HTR-8/SVneo (cell line): ENCODE measurements around the gene HNRNPU.

Experiments used
- DNase-seq: peaks from one replicate; pipeline ENCODE4 v3.0.0; 2011; ENCODE audit warnings: low spot score, mixed read lengths; ENCODE audit not compliant: insufficient read length
- FAIRE-seq: peaks from 2 replicates; lab custom pipeline; 2011; peaks lifted over from hg19 to GRCh38; lab: Jason Lieb, UNC

HNRNPU gene

DNA sequence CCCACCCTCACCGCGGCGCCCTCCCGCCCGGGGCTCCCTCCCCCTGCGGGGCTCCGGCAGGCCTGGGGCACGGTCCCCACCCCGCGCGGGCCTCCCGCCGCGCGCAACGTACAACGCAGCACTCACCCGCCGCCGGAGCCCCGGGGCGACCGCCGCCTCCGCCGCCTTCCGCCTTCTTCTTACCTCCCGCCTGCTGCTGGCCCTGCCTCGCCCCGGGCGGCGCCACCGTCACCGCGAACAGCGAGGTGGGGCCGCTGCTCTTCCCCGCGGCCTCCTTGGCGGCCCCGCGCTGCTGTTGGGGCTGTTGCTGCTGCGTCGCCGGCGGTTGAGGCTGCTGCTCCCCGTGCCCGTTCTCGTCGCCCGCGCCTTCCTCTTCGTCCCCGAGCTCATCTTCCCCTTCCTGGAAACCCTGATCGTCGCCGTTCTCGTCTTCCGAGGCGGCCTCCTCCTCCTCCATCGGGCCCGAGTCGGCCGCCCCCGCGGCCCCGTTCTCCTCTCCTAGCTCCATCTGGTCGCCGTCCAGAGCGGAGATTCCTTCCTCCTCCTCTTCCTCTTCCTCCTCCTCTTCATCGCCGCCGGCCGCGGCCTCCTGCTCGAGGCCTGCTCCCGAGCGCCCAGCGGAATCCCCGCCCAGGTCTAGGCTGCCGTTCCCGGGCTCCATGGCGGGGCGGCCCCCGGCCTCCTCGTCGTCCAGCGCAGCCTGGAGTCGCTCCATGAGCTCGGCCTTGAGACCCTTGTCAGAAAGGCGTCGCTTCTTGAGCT, 671 bp downstream of the HNRNPU start:
- FAIRE-seq = no peak

DNA sequence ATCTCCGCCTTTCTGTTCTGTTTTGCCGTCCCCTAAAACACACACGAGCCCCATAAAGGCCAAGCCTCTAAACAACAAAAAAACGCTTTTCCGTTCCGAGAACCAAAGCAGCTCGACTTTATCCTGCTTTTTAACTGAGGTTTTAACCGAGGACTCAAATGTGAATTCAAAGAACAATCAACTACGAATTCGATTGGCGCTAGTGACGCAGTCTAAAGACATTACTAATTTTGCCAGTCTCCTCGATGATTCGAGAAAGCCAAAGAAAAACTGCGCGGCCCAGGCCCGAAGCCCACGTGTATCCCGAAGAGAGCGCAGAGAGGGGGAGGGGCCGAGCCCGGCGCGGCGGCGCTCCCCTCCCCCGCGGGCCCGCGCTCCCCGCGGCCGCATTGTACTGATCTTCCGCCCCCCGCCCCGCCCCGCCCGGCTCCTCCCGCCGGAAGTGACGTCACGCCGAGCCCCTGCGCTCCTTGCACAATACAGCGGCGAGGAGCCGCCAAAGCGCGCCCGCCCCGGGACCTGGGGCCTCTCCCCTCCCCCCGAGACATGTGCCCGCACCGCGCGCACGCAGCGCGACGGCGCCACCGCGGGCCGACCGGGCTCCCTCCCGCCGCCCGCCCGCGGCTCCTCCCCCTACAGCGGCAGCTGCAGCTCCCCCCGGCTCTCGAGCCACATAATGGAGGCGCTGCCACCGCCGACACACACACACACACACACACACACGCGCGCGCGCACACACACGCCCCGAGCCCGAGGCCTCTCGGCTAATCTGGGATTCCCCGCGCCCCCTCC, 1.4 kb downstream of the HNRNPU start:
- FAIRE-seq (no peak), DNase-seq (peak; percentile 90)

More for the DNA sequence above, 671 bp downstream of the HNRNPU start:
- DNase-seq = no peak

DNA sequence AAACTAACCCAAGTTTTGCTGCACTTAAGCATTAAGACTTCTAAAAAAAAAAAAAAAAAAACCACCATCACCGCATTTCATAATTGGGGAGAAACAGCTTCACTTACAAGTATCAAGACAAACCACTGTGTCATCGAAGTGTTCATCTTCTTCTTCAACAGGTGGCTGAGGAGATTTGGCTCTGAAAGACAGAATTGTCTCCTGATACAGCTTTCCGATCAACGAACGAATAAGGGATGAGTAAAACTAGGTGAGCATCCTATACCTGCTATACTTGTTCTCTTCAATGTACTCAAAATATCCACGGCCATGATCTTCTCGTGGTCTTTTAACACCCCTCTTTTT, 2.0 kb downstream of the HNRNPU start:
- DNase-seq (no peak), FAIRE-seq (no peak)

DNA sequence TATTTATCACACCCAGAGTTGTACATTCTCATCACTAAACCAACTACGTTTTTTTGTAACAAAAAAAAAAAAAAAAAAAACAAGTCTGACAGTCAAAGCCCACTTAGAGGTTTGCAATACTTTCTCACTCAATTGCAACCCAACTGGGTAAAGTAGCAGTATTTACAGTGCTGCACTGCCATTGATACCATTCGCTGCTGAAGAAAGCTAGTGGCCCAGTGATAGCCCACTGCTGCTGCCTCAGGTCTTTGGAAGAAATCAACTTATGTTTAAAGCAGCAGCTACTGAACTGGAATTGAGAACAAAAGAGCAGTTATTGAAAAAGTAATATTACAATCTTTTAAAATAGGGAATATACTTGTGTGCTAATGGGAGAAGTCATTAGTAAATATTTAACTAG, 2.7 kb downstream of the HNRNPU start:
- no peak for DNase-seq
- no peak for FAIRE-seq

- FAIRE-seq = no peak
- no peak for DNase-seq
Measured at GRCh38 chr1:244860914-244861610, 3.3 kb downstream of the HNRNPU start.

- no peak for DNase-seq
- FAIRE-seq = no peak
Measured at GRCh38 chr1:244860078-244860477, 4.3 kb downstream of the HNRNPU start.

DNA sequence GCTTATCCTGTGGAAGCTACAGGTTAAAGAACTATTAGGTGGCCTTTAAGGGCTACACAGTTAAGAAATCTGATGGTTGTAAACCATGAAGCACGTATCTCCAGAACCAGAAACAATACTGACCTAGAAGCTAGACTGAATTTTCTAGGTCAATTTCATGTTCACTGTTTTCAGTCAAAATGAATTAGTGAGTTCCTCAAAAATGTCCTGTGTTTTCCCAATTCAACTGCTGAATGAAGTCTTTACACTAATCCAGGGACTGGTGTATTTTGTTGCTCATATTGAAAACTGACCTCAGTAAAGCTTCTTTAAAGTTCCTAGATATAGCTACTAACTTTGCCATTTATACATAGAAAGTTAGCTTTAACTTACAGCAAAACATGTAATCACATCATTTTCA, 6.0 kb downstream of the HNRNPU start:
- FAIRE-seq = no peak
- DNase-seq = no peak

DNA sequence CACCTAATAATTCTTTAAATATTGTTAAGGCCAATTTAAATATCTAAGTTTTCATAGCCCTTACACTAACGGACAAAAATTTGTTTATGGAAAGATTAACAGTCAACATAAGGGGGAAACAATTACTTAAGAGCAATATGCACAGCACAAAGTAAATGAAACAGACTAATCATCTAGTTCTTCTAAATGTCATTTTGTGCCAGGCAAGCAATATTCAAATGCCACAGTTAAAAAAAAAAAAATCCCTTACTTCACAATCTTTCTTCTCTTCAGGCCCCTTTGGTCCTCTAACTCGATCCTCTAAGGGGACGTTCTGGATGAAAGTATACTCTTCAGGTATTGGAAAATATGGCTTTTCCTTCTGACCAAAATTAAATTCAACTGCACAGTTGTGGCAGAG, 6.6 kb downstream of the HNRNPU start:
- FAIRE-seq = no peak
- DNase-seq = no peak

- FAIRE-seq (no peak), DNase-seq (no peak)
Measured at GRCh38 chr1:244854865-244855578, 9.3 kb downstream of the HNRNPU start.

DNA sequence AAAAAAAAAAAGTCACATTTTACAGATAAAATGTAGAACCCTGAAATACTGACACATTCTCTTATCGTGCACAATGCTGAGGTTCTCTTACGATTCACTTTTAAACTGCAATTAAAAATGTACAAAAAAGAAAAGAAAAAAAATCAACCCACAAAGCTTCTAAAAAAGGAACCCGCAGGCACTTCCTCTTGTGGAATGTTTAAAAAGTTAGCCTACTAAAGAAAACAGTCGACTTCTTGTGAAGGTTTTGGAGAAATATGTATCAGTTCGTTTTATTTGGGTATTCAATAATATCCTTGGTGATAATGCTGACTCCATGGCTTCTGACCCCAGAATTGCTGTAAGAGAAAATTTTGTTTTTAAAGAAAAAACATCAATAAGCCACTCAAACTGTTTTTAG, 10.2 kb downstream of the HNRNPU start:
- no peak for FAIRE-seq
- no peak for DNase-seq

- FAIRE-seq = no peak
- no peak for DNase-seq
Measured at GRCh38 chr1:244852694-244853093, 11.6 kb downstream of the HNRNPU start.

- FAIRE-seq (no peak), DNase-seq (no peak)
Measured at GRCh38 chr1:244851546-244852231, 12.7 kb downstream of the HNRNPU start.

DNA sequence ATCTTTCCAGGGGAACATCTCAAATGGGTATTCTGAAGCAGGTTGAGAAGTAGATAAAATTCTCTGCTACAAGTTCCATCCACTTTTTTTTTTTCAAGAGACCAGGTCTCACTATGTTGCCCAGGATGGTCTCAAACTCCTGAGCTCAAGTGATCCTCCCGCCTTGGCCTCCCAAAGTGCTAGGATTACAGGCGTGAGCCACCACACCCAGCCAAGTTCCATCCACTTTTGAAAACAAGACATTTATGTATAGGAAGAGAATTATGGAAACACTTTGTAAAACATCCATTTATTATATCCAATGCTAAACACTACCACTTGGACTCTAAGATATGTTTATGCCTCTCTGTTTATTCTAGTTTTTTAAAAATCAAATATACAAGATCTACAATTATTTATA, 13.4 kb downstream of the HNRNPU start:
- no peak for DNase-seq
- FAIRE-seq = no peak

DNA sequence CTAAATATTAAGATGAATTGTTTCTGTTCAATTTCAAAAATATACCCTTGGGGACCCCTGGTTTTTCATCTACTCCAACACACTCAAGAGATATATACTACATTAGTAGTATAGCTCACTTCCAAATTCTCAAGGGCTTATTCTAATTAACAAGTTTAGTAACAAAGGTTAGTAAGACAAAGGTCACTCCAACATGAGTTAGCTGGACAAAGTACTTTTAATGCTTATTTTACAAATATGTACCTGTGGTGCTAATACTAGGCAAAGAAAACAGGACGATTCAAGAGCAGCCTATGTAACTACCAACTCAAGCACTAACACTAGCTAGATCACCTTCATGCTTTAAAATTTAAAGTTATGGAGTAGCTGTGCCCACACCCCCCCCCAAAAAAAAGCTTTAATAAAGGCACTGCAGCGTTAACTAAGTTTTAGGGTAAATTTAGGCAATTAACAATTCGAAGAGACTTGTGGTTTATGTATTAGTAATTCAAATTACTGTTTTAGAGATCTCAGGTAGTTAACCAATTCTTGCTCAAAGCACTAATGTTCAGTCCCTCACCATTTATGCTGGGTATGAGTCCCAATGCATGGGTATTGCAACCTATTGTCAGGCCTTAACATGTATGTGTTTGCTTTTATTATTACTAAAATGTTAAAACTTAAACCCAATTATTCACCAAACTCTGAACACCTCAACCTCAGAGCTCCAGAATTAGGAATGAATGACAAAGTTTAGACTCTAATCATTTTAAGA, 14.1 kb downstream of the HNRNPU start:
- FAIRE-seq = no peak

GRCh38 chr1:244849189-244849866, 15.0 kb downstream of the HNRNPU start:
- DNase-seq = no peak
- no peak for FAIRE-seq

More for the DNA sequence above, 14.1 kb downstream of the HNRNPU start:
- DNase-seq = no peak

- FAIRE-seq (no peak), DNase-seq (no peak)
Measured at GRCh38 chr1:244846653-244847052, 17.7 kb downstream of the HNRNPU start.

GRCh38 chr1:244844155-244845121, 19.9 kb downstream of the HNRNPU start:
- FAIRE-seq = no peak
- DNase-seq = no peak
